ENCODE results near the gene TMEM63C.

Gene TMEM63C

GRCh38 chr14:77220246-77221017 lies 38.8 kb downstream of the TMEM63C start:
- no peak; the same call in 2 of the 3 replicates for ATAC-seq
- no peak for TF ChIP-seq CSDC2 (CRISPR knock-in tag; IDR thresholded peaks at IDR 0.05)
- no peak for TF ChIP-seq PATZ1 (CRISPR knock-in tag; IDR thresholded peaks at IDR 0.05; ENCODE audit: borderline replicate concordance)
- TF ChIP-seq PPARA (CRISPR knock-in tag; IDR thresholded peaks at IDR 0.05; ENCODE audit: borderline replicate concordance), result no peak
- no peak for TF ChIP-seq ARNTL (CRISPR knock-in tag; IDR thresholded peaks at IDR 0.05; ENCODE audit: borderline replicate concordance, low read depth)
- TF ChIP-seq ZFP30 (CRISPR knock-in tag; IDR thresholded peaks at IDR 0.05), result no peak
- no peak for TF ChIP-seq ZNF565 (CRISPR knock-in tag; conservative IDR thresholded peaks at IDR 0.05; ENCODE audit: low read depth)
- TF ChIP-seq ESRRG (CRISPR knock-in tag; IDR thresholded peaks at IDR 0.05), result no peak
- TF ChIP-seq GLIS3 (CRISPR knock-in tag; IDR thresholded peaks at IDR 0.05), result no peak
- no peak for TF ChIP-seq TSHZ2 (CRISPR knock-in tag; IDR thresholded peaks at IDR 0.05)
- TF ChIP-seq ZFP3 (CRISPR knock-in tag; IDR thresholded peaks at IDR 0.05), result no peak
- no peak for TF ChIP-seq ZNF8 (CRISPR knock-in tag; IDR thresholded peaks at IDR 0.05)
- TF ChIP-seq ZNF70 (CRISPR knock-in tag; IDR thresholded peaks at IDR 0.05), result no peak
- TF ChIP-seq BACH2 (CRISPR knock-in tag; IDR thresholded peaks at IDR 0.05; ENCODE audit: borderline replicate concordance), result no peak
- no peak for TF ChIP-seq TCF4 (CRISPR knock-in tag; IDR thresholded peaks at IDR 0.05; ENCODE audit: borderline replicate concordance)
- TF ChIP-seq SNAI2 (CRISPR knock-in tag; IDR thresholded peaks at IDR 0.05), result no peak
- TF ChIP-seq POU6F1 (CRISPR knock-in tag; IDR thresholded peaks at IDR 0.05; ENCODE audit: borderline replicate concordance, low read depth), result no peak
- TF ChIP-seq TOX (CRISPR knock-in tag; IDR thresholded peaks at IDR 0.05; ENCODE audit: borderline replicate concordance), result no peak

- ATAC-seq, result no peak
- no peak for TF ChIP-seq CSDC2 (CRISPR knock-in tag; IDR thresholded peaks at IDR 0.05)
- no peak for TF ChIP-seq RARB (CRISPR knock-in tag; IDR thresholded peaks at IDR 0.05)
- TF ChIP-seq ESRRG (CRISPR knock-in tag; IDR thresholded peaks at IDR 0.05), result no peak
- TF ChIP-seq ISL1 (CRISPR knock-in tag; IDR thresholded peaks at IDR 0.05), result no peak
- no peak for TF ChIP-seq BACH2 (CRISPR knock-in tag; IDR thresholded peaks at IDR 0.05; ENCODE audit: borderline replicate concordance)
- no peak for TF ChIP-seq CREB5 (CRISPR knock-in tag; IDR thresholded peaks at IDR 0.05; ENCODE audit: low read depth)
- no peak for TF ChIP-seq ZFP30 (CRISPR knock-in tag; IDR thresholded peaks at IDR 0.05)
- no peak for TF ChIP-seq CSRNP3 (CRISPR knock-in tag; IDR thresholded peaks at IDR 0.05)
- no peak for TF ChIP-seq TOX (CRISPR knock-in tag; IDR thresholded peaks at IDR 0.05; ENCODE audit: borderline replicate concordance)
- no peak for TF ChIP-seq ZNF565 (CRISPR knock-in tag; conservative IDR thresholded peaks at IDR 0.05; ENCODE audit: low read depth)
- TF ChIP-seq GLIS3 (CRISPR knock-in tag; IDR thresholded peaks at IDR 0.05), result no peak
- TF ChIP-seq ZNF70 (CRISPR knock-in tag; IDR thresholded peaks at IDR 0.05), result no peak
- TF ChIP-seq PATZ1 (CRISPR knock-in tag; IDR thresholded peaks at IDR 0.05; ENCODE audit: borderline replicate concordance), result no peak
- no peak for TF ChIP-seq PPARA (CRISPR knock-in tag; IDR thresholded peaks at IDR 0.05; ENCODE audit: borderline replicate concordance)
- TF ChIP-seq ZFP3 (CRISPR knock-in tag; IDR thresholded peaks at IDR 0.05), result no peak
- TF ChIP-seq TSHZ2 (CRISPR knock-in tag; IDR thresholded peaks at IDR 0.05), result no peak
- no peak for TF ChIP-seq OSR1 (CRISPR knock-in tag; IDR thresholded peaks at IDR 0.05)
Measured at GRCh38 chr14:77221241-77221871, 39.8 kb downstream of the TMEM63C start.
